HepG2 (cell line): ENCODE results near the gene TNS4. TPM values are rescaled to one million over a fixed set of nuclear protein-coding genes. Genes with fewer than 3 reads are reported as not detected.
A peak's percentile ranks its signal among the peaks of the same experiment; 100 is the strongest.

ENCODE experiments used
- ATAC-seq: fragments of 200-7000 bp; cut with Tn5 transposase; 3 replicates; pipeline ENCODE4 v1.9.1; 2020; ENCODE audit warnings: mild to moderate bottlenecking, moderate library complexity
- BruUV-seq: library from RNA; stranded (reverse); fragments of 400-500 nt; replicated peaks from 2 replicates; lab custom pipeline; 2021; lab: Mats Ljungman, UMichigan
- CTCF ChIA-PET: fragments of 300-600 bp; formaldehyde crosslinking; extraction: SDS; loops from one replicate; lab custom pipeline; 2021; ENCODE audit warnings: low total read pairs, inconsistent platforms, low intra/inter-chr PET ratio; lab: Yijun Ruan, JAX
- POLR2A ChIA-PET: fragments of 350-600 bp; sonication (Branson Sonifier 250); formaldehyde crosslinking; loops from one replicate; lab custom pipeline; 2020; ENCODE audit warnings: antibody characterized with exemption, inconsistent platforms; lab: Yijun Ruan, JAX
- DNase-seq: peaks from one replicate; pipeline ENCODE4 v3.0.0-alpha.2; 2015; ENCODE audit warnings: low spot score
- FAIRE-seq: peaks from 3 replicates; lab custom pipeline; 2011; peaks lifted over from hg19 to GRCh38; lab: Jason Lieb, UNC
- H2AFZ ChIP-seq: one replicate; pipeline ENCODE4 v1.6.1; 2011; ENCODE audit warnings: low read length, inconsistent platforms
- H3K27ac ChIP-seq: fragments of 300-600 bp; 3 replicates; pipeline ENCODE4 v1.8.0; 2011; ENCODE audit warnings: mixed run types, mild to moderate bottlenecking, mixed read lengths, low read length, inconsistent platforms; ENCODE audit not compliant: insufficient read depth; ENCODE audit errors: extremely low read length
- H3K27me3 ChIP-seq, 2 experiments: fragments of 200-600 bp in 1 of 2; 2 replicates in 1 of 2; 3 replicates in 1 of 2; pipeline versions ENCODE4 v1.6.0 to v1.8.0; 2011; ENCODE audit warnings: low read length in 2 of 2, mild to moderate bottlenecking in 2 of 2, moderate library complexity in 2 of 2, inconsistent platforms in 1 of 2; ENCODE audit not compliant: insufficient read depth in 2 of 2, control insufficient read depth in 1 of 2
- H3K36me3 ChIP-seq, 2 experiments: fragments of 200-600 bp in 1 of 2; replicated peaks in 1 of 2; 2 replicates in 1 of 2; 3 replicates in 1 of 2; pipeline versions ENCODE4 v1.5.1 to v1.8.0; 2011; ENCODE audit warnings: low read length in 2 of 2, inconsistent platforms in 1 of 2; ENCODE audit not compliant: insufficient read depth in 2 of 2, control insufficient read depth in 1 of 2
- H3K4me1 ChIP-seq: 2 replicates; pipeline ENCODE4 v1.5.1; 2012; ENCODE audit warnings: low read length, inconsistent platforms; ENCODE audit not compliant: insufficient read depth
- H3K4me2 ChIP-seq: 2 replicates; pipeline ENCODE4 v1.6.0; 2011; ENCODE audit warnings: low read depth, low read length, inconsistent platforms
- H3K4me3 ChIP-seq, 3 experiments: fragments of 200-600 bp in 1 of 3; sonication (generic), shearing (Covaris generic) in 1 of 3; replicated peaks in 1 of 3; 2 replicates each; pipeline ENCODE4 v1.5.1; 2011 to 2016; ENCODE audit warnings: low read length in 3 of 3, inconsistent platforms in 2 of 3, low read depth in 2 of 3, mild to moderate bottlenecking in 2 of 3, control low read depth in 1 of 3, mixed read lengths in 1 of 3; ENCODE audit not compliant: insufficient read depth in 1 of 3
- H3K79me2 ChIP-seq: one replicate; pipeline ENCODE4 v1.6.1; 2011; ENCODE audit warnings: low read length, inconsistent platforms; ENCODE audit not compliant: insufficient read depth
- H3K9ac ChIP-seq: 2 replicates; pipeline ENCODE4 v1.6.0; 2011; ENCODE audit warnings: mild to moderate bottlenecking, low read depth, low read length, inconsistent platforms; ENCODE audit not compliant: insufficient read depth
- H3K9me3 ChIP-seq: 2 replicates; pipeline ENCODE4 v1.5.1; 2012; ENCODE audit warnings: mild to moderate bottlenecking, low read length
- H4K20me1 ChIP-seq: 2 replicates; pipeline ENCODE4 v1.6.0; 2011; ENCODE audit warnings: inconsistent platforms, mild to moderate bottlenecking, low read length, moderate library complexity; ENCODE audit not compliant: insufficient read depth
- CREM ChIP-seq, 2 experiments: sonication (generic) in 1 of 2; formaldehyde crosslinking in 1 of 2; IDR thresholded peaks; 2 replicates each; pipeline versions ENCODE4 v1.4.0 to v1.6.1; 2016 to 2020; ENCODE audit warnings: antibody characterized with exemption in 1 of 2, mild to moderate bottlenecking in 1 of 2, missing genetic modification reagents in 1 of 2
- HOXA3 ChIP-seq: sonication (generic); formaldehyde crosslinking; IDR thresholded peaks from 2 replicates; pipeline ENCODE4 v1.5.0; 2020; ENCODE audit warnings: missing genetic modification reagents
- POGZ ChIP-seq: sonication (generic); formaldehyde crosslinking; IDR thresholded peaks from 2 replicates; pipeline ENCODE4 v1.4.0; 2020; ENCODE audit warnings: mild to moderate bottlenecking, missing genetic modification reagents
- RNF2 ChIP-seq: fragments of 450-650 bp; conservative IDR thresholded peaks from 2 replicates; pipeline ENCODE4 v1.6.1; 2016; ENCODE audit warnings: low read depth
- SAFB2 ChIP-seq: sonication (generic); formaldehyde crosslinking; IDR thresholded peaks from 2 replicates; pipeline ENCODE4 v1.5.1; 2020; ENCODE audit warnings: missing genetic modification reagents, low read depth, mild to moderate bottlenecking, borderline replicate concordance
- SRSF4 ChIP-seq: fragments of 200-400 bp; formaldehyde crosslinking; IDR thresholded peaks from one replicate; pipeline ENCODE4 v1.6.1; 2018; ENCODE audit warnings: mild to moderate bottlenecking, low read depth, low read length, moderate library complexity; ENCODE audit not compliant: poor library complexity, severe bottlenecking
- YEATS4 ChIP-seq: sonication (generic); formaldehyde crosslinking; IDR thresholded peaks from 2 replicates; pipeline ENCODE4 v1.4.0; 2020; ENCODE audit warnings: missing genetic modification reagents, borderline replicate concordance
- ZNF251 ChIP-seq: sonication (generic); formaldehyde crosslinking; IDR thresholded peaks from 2 replicates; pipeline ENCODE4 v1.9.0; 2021; ENCODE audit warnings: mild to moderate bottlenecking, missing genetic modification reagents
- ZNF350 ChIP-seq: sonication (generic); formaldehyde crosslinking; IDR thresholded peaks from 2 replicates; pipeline ENCODE4 v1.4.0; 2020; ENCODE audit warnings: mild to moderate bottlenecking, low read depth, missing genetic modification reagents, borderline replicate concordance
- WGBS: methylation state at CpG from one replicate; pipeline ENCODE4 v1.1.6; 2017; ENCODE audit warnings: low lambda C conversion rate; 5-methylcytosine and 5-hydroxymethylcytosine counted together
- in situ Hi-C: cut with HindIII; loops from 2 replicates; pipeline ENCODE4 v1.10.0; 2017; ENCODE audit warnings: low pct_unique_long_range_greater_than_20kb; ENCODE audit not compliant: extremely low pct_ligation_motif_present
- intact Hi-C: fragments of 100-400 bp; cut with micrococcal nuclease; formaldehyde crosslinking; loops from one replicate; pipeline ENCODE4 v1.10.0; 2022; ENCODE audit not compliant: unreplicated experiment
- polyA plus RNA-seq, 8 experiments: library from polyadenylated mRNA; depleted of rRNA in 3 of 8; stranded (reverse) in 7 of 8; unstranded in 1 of 8; fragments of >200 nt; fragmentation: Illumina TruSeq in 4 of 8; extraction: Trizol in 4 of 8; gene quantifications; 2 replicates each; pipeline versions ENCODE4 v1.2.1 to v1.2.3, GENCODE V29; 2011 to 2016; ENCODE audit warnings: low read depth in 4 of 8, missing spikeins in 1 of 8, mixed read lengths in 1 of 8; ENCODE audit not compliant: insufficient read depth in 1 of 8
- total RNA-seq, 5 experiments: library from RNA; depleted of rRNA; stranded (reverse); fragments of >200 nt; fragmentation: Illumina TruSeq; extraction: Trizol; gene quantifications; 2 replicates each; pipeline ENCODE4 v1.2.3, GENCODE V29; 2016; ENCODE audit warnings: low read depth in 1 of 5
- TF ChIP-seq, protein P1 (sequence below): sonication (generic); formaldehyde crosslinking; IDR thresholded peaks from 2 replicates; pipeline ENCODE4 v1.5.0; 2020; ENCODE audit warnings: missing genetic modification reagents
- TF ChIP-seq, protein P2 (sequence below): sonication (generic); formaldehyde crosslinking; IDR thresholded peaks from 2 replicates; pipeline ENCODE4 v1.5.0; 2020; ENCODE audit warnings: mild to moderate bottlenecking, low read depth, missing genetic modification reagents, borderline replicate concordance
- TF ChIP-seq, protein P3 (sequence below): IDR thresholded peaks from 2 replicates; pipeline ENCODE4 v1.6.1; 2016; ENCODE audit warnings: missing compliant biosample characterization, missing genetic modification reagents, borderline replicate concordance
- TF ChIP-seq, protein P4 (sequence below): sonication (generic); formaldehyde crosslinking; IDR thresholded peaks from 2 replicates; pipeline ENCODE4 v1.4.0; 2020; ENCODE audit warnings: missing genetic modification reagents
- TF ChIP-seq, protein P5 (sequence below): sonication (generic); formaldehyde crosslinking; IDR thresholded peaks from 2 replicates; pipeline ENCODE4 v1.5.1; 2020; ENCODE audit warnings: mild to moderate bottlenecking, missing genetic modification reagents, borderline replicate concordance

Gene TNS4
- total and polyA plus RNA-seq, 2 of the 13 experiments (the other 11 are each of a cell fraction or from before 2014, with no cell fraction given), result 0.58 to 2.1 TPM

DNA sequence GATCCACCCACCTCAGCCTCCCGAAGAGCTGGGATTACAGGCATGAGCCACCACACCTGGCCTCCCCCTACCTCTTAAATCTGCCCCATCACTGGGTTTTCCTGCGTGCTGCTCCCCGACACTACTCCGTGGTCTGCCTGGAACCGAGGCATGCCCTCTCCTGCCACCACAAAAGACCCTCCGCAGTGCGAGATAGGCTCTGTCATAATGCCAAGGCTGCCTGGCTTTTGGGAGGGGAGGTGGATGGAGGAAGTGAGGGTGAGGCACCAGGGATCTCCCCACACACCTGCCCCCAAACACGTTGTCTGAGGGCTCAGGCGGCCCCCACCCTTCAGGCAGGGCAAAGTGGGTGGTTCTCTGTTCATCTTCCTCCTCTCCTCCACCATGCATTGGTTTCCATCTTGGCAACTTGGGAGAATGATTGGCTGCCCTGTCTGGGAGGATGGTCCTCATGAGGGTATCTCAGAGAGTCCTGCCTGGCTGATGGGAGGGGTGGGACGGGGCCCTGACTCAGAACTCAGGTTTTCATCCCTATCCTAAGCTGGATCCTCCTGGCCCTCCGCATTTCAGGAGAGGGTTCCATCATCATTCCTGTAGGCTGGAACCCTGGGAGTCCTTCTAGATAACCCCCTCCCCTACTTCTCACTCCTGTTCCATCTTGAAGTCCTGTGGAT, 35.0 kb downstream of the TNS4 start (continued):
- TF ChIP-seq, protein P1, sequence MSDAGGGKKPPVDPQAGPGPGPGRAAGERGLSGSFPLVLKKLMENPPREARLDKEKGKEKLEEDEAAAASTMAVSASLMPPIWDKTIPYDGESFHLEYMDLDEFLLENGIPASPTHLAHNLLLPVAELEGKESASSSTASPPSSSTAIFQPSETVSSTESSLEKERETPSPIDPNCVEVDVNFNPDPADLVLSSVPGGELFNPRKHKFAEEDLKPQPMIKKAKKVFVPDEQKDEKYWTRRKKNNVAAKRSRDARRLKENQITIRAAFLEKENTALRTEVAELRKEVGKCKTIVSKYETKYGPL (CRISPR knock-in tag), result no peak
- TF ChIP-seq SRSF4, result no peak
- TF ChIP-seq HOXA3 (CRISPR knock-in tag), result no peak

DNA sequence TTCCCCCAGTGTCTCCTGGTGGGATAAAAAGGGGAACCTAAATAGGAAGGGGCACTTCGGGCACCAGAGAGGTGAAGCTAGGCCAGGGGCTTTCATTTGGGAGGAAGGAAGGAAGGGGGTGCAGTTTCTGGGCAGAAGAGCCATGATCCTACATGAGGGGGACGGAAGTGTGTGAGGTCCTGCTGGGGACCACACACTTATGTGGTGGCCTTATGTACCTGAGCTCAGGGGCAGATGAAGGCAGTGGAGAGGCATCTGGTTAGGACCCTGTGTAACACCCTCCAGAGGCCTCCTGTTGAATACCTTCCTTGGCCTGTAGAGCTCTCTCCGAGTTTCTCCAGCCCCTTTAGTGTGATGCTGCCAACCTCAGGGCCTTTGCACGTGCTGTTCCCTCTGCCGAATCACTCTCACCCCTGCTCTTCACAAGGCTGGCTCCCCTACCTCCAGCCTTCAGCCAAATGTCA, 37.0 kb downstream of the TNS4 start:
- Histone ChIP-seq H2AFZ (no peak overlapping the region), H3K9ac (no peak overlapping the region), H4K20me1 (no peaks in the 10 kb centered on the region), H3K27ac (no peak overlapping the region), H3K4me1 (peaks cover 42% of the 10 kb centered on the region), H3K9me3 (no peaks in the 10 kb centered on the region), H3K36me3 (no peaks in the 10 kb centered on the region), H3K4me3 (no peak overlapping the region), H3K27me3 (peaks cover 3 to 28% of the 10 kb centered on the region in 2 experiments), H3K4me2 (no peak overlapping the region), H3K79me2 (no peaks in the 10 kb centered on the region)
- no TSS peak for BruUV-seq
- in situ Hi-C loops, result no loop called here
- ChIA-PET CTCF (no interaction called here), POLR2A (no interaction called here)
- ATAC-seq, result peak; percentile 9; the same call in 2 of the 3 replicates
- WGBS, result 83% methylated on average over 5 of the region's 5 CpGs
- FAIRE-seq, result no peak
- DNase-seq, result no peak
- intact Hi-C loops, result no loop called here
- no peak for TF ChIP-seq POGZ (CRISPR knock-in tag)
- TF ChIP-seq ZNF350, result no peak
- TF ChIP-seq RNF2, result no peak
- no peak for TF ChIP-seq SAFB2
- no peak for TF ChIP-seq YEATS4 (CRISPR knock-in tag)
- TF ChIP-seq, protein P2, sequence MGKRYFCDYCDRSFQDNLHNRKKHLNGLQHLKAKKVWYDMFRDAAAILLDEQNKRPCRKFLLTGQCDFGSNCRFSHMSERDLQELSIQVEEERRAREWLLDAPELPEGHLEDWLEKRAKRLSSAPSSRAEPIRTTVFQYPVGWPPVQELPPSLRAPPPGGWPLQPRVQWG, result no peak
- TF ChIP-seq CREM (IDR thresholded peaks at IDR 0.05), result no peak
- TF ChIP-seq CREM (CRISPR knock-in tag; IDR thresholded peaks at IDR 0.05), result no peak
- TF ChIP-seq, protein P3, sequence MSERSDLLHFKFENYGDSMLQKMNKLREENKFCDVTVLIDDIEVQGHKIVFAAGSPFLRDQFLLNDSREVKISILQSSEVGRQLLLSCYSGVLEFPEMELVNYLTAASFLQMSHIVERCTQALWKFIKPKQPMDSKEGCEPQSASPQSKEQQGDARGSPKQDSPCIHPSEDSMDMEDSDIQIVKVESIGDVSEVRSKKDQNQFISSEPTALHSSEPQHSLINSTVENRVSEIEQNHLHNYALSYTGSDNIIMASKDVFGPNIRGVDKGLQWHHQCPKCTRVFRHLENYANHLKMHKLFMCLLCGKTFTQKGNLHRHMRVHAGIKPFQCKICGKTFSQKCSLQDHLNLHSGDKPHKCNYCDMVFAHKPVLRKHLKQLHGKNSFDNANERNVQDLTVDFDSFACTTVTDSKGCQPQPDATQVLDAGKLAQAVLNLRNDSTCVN (CRISPR knock-in tag), result no peak
- no peak for TF ChIP-seq ZNF251 (CRISPR knock-in tag)
- TF ChIP-seq, protein P4, sequence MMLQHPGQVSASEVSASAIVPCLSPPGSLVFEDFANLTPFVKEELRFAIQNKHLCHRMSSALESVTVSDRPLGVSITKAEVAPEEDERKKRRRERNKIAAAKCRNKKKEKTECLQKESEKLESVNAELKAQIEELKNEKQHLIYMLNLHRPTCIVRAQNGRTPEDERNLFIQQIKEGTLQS (CRISPR knock-in tag), result no peak
- TF ChIP-seq, protein P5, sequence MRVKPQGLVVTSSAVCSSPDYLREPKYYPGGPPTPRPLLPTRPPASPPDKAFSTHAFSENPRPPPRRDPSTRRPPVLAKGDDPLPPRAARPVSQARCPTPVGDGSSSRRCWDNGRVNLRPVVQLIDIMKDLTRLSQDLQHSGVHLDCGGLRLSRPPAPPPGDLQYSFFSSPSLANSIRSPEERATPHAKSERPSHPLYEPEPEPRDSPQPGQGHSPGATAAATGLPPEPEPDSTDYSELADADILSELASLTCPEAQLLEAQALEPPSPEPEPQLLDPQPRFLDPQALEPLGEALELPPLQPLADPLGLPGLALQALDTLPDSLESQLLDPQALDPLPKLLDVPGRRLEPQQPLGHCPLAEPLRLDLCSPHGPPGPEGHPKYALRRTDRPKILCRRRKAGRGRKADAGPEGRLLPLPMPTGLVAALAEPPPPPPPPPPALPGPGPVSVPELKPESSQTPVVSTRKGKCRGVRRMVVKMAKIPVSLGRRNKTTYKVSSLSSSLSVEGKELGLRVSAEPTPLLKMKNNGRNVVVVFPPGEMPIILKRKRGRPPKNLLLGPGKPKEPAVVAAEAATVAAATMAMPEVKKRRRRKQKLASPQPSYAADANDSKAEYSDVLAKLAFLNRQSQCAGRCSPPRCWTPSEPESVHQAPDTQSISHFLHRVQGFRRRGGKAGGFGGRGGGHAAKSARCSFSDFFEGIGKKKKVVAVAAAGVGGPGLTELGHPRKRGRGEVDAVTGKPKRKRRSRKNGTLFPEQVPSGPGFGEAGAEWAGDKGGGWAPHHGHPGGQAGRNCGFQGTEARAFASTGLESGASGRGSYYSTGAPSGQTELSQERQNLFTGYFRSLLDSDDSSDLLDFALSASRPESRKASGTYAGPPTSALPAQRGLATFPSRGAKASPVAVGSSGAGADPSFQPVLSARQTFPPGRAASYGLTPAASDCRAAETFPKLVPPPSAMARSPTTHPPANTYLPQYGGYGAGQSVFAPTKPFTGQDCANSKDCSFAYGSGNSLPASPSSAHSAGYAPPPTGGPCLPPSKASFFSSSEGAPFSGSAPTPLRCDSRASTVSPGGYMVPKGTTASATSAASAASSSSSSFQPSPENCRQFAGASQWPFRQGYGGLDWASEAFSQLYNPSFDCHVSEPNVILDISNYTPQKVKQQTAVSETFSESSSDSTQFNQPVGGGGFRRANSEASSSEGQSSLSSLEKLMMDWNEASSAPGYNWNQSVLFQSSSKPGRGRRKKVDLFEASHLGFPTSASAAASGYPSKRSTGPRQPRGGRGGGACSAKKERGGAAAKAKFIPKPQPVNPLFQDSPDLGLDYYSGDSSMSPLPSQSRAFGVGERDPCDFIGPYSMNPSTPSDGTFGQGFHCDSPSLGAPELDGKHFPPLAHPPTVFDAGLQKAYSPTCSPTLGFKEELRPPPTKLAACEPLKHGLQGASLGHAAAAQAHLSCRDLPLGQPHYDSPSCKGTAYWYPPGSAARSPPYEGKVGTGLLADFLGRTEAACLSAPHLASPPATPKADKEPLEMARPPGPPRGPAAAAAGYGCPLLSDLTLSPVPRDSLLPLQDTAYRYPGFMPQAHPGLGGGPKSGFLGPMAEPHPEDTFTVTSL, result no peak
